RWPE1 (cell line): ENCODE data around the gene RXFP2.
A peak's percentile ranks its signal among the peaks of the same experiment; 100 is the strongest.

Experiments used
- CTCF ChIA-PET: fragments of 350-600 bp; sonication (Branson Sonifier 250); formaldehyde crosslinking; extraction: SDS; loops from one replicate; lab custom pipeline; 2021; lab: Yijun Ruan, JAX
- POLR2A ChIA-PET: fragments of 400-600 bp; formaldehyde crosslinking; extraction: SDS; loops from one replicate; lab custom pipeline; 2020; ENCODE audit warnings: antibody characterized with exemption; ENCODE audit not compliant: low non-redundant PET; lab: Yijun Ruan, JAX
- DNase-seq: peaks from one replicate; pipeline ENCODE4 v3.0.0; 2012; ENCODE audit warnings: low spot score
- H3K27ac ChIP-seq: fragments of 450-650 bp; 2 replicates; pipeline ENCODE4 v1.5.1; 2017
- TF ChIP-seq, protein P1 (sequence below): fragments of 450-650 bp; conservative IDR thresholded peaks from 2 replicates; pipeline ENCODE4 v1.5.1; 2017; ENCODE audit warnings: low read depth, mild to moderate bottlenecking

Gene RXFP2

DNA sequence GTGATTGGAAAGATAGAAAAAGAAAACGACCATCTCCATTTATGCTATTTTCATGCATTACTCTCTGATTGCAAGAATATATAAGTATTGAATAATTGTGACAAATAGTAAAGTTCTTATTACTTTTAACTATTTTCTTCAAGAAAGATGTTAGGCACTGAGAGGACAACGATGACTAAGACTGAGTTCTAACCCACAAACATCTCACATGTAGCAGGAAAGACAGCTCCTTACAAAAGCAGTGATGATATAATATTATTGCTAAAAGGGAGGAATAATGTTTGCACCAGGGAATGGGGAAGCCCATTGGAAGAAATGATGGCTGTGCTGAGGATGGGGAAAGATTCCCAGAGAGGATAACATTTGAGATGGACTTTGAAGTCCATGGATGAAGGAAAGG, 22.6 kb downstream of the RXFP2 start:
- no peak overlapping the region for H3K27ac ChIP-seq
- CTCF ChIA-PET, result no interaction called here
- TF ChIP-seq, protein P1, sequence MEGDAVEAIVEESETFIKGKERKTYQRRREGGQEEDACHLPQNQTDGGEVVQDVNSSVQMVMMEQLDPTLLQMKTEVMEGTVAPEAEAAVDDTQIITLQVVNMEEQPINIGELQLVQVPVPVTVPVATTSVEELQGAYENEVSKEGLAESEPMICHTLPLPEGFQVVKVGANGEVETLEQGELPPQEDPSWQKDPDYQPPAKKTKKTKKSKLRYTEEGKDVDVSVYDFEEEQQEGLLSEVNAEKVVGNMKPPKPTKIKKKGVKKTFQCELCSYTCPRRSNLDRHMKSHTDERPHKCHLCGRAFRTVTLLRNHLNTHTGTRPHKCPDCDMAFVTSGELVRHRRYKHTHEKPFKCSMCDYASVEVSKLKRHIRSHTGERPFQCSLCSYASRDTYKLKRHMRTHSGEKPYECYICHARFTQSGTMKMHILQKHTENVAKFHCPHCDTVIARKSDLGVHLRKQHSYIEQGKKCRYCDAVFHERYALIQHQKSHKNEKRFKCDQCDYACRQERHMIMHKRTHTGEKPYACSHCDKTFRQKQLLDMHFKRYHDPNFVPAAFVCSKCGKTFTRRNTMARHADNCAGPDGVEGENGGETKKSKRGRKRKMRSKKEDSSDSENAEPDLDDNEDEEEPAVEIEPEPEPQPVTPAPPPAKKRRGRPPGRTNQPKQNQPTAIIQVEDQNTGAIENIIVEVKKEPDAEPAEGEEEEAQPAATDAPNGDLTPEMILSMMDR, result no peak
- POLR2A ChIA-PET, result no interaction called here
- no peak for DNase-seq

DNA sequence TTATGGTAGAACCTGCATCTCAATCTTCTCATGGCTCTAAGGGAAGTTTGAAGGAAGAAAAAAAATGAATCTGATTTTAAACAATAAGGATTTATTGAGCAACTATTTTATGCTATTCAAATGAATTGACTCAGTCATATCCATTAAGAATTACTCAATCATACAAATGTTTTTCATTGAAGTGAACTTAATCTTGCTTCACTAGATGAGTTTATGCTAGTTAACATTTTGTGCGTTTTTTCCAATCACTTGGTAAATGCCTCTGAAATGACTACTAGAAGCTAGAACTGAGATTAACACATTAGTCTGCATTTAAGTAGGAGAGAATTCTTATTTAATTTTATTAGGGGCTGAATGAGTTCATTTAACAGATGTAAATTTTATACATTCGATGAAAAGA, 25.2 kb downstream of the RXFP2 start:
- TF ChIP-seq, protein P1, result no peak
- ChIA-PET CTCF (no interaction called here), POLR2A (no interaction called here)
- DNase-seq, result no peak
- no peak overlapping the region for H3K27ac ChIP-seq

DNA sequence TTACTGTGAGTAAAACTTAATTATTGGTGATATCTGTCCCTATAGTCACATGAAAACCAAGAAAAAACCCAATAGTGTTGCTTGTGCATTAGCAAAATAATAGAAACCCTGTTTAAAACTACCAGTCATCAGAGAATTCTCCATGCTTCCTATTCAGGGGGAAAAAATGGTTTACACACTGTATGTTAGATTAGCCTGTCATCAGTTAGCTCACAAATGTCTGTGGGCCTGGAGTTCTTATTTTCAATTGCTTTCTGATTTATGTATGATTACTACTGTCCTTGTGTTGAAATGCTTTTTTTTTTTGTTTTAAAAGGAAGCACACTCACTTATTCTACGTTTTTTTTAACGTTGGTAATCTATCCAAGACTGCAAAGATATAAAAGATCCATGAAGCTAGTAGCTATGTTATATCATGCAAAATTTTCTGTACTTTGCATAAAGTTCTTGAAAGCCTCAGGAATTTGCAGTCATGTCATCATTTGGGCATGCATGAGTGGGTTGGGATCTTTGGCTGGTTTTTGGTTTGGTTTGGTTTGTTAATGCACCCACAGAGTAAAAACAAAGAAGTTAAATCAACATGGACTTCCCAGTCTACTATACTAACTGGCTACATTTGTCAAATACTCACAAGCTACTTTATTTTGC, 25.9 kb downstream of the RXFP2 start:
- H3K27ac ChIP-seq, result no peak overlapping the region
- DNase-seq, result no peak
- ChIA-PET POLR2A (no interaction called here), CTCF (interaction anchor here (0.6 kb wide), 1 partner anchor 1809 kb away, joined by 3 read pairs; no protein-coding TSS in a partner anchor)
- TF ChIP-seq, protein P1, result no peak

DNA sequence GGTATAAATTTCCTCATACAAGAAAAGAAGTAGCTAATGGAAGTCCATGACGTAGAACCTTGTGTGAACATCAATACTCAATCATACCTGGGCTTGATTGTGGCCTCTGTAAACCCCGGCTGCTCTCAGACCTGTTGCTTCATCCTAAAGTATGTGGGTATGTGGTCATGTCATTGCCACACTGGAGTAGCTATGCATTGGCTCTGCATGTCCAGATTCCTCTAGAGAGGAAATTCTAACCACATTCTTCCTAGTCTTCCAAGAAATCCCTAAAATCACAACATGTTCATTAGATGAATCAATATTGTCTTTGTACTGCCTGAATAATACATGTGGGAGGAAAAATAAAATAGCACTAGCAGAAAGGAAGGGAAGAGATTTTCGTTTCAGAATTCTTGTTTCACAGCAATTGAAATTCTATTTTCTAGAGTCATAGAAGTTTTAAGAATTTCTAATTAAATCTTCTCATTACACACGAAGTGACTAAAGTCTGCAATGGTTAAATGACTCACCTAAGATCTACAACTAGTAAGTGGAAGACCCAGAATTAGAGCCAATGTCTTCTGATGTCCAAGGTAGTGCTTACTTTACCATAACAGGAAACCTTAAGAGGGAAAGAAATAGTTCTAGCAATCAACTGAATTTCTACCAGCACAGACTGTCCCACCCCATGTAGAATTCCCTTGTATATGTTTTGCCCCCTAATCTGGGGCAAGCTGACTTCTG, 28.0 kb downstream of the RXFP2 start:
- POLR2A ChIA-PET, result no interaction called here
- CTCF ChIA-PET, result interaction anchor here (0.6 kb wide), 1 partner anchor 336 kb away, joined by 3 read pairs; no protein-coding TSS in a partner anchor
- TF ChIP-seq, protein P1, result no peak
- H3K27ac ChIP-seq, result no peak overlapping the region
- peak; percentile 51 for DNase-seq

DNA sequence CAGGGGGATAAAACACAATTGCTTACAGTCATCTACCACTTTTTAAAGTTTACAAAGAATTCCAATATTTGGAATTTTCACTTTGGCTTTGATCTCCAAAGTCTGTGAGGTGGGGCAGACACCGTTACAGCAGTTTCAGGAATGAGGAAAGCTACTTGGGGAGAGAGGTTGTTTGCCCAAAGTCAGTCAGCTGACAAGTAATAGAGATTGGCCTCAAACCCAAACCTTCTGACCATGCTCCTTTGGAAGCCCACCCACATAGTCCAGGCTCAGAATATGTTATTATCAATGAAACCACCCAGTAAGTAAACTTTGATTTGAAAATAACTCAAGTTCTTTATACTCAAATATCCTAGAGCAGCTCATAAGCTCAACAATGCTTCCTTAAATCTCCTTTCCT, 29.0 kb downstream of the RXFP2 start:
- ChIA-PET POLR2A (no interaction called here), CTCF (no interaction called here)
- TF ChIP-seq, protein P1, result no peak

DNA sequence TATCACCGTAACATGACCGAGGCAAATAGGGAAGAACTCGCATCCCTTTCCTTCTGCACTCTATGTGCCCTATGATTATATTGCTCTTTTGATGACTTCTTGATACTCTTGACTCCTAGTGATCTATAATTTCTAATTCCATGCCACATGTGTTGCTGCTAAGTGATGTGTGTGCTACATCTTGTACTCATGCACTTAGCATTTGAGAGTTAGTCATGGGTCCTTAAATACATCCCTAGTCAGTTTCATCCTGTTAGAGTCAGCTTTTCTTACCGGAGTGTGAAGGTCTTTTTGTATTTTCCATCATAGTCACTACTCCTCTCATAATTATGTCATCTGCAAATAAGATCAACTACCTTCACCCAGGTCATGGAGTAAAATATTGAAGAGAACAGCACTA, 30.2 kb downstream of the RXFP2 start:
- ChIA-PET POLR2A (no interaction called here), CTCF (no interaction called here)
- DNase-seq, result no peak
- H3K27ac ChIP-seq, result no peak overlapping the region
- TF ChIP-seq, protein P1, result no peak

More for the DNA sequence above, 29.0 kb downstream of the RXFP2 start:
- no peak for DNase-seq
- no peak overlapping the region for H3K27ac ChIP-seq
